ENCODE measurements around the gene TJP2. TPM values are rescaled to one million over a fixed set of nuclear protein-coding genes. Genes with fewer than 3 reads are reported as not detected.

TJP2 gene
- total and polyA plus RNA-seq, 4 experiments from 2014 or later, result 2.4 to 10.3 (median 8.8) TPM

- Mint-ChIP-seq H3K36me3 (peaks cover 0 to 7% of the 10 kb centered on the region in 2 donors), H3K9me3 (no peaks in the 10 kb centered on the region)
Observed at GRCh38 chr9:69147041-69147834, 26.8 kb upstream of the TJP2 start.

GRCh38 chr9:69149321-69149807, 24.7 kb upstream of the TJP2 start:
- CTCF ChIA-PET (ENCODE audit: partially characterized antibody), result no interaction called here
- Mint-ChIP-seq H3K4me3 (no peak overlapping the region), H3K4me1 (no peaks in the 10 kb centered on the region), H3K27ac (no peak overlapping the region), H3K36me3 (peaks cover 0 to 7% of the 10 kb centered on the region in 2 donors), H3K27me3 (no peaks in the 10 kb centered on the region), H3K9me3 (no peaks in the 10 kb centered on the region)
- Histone ChIP-seq H3K4me3 (ENCODE audit: low read length in 2 of 2) (no peak overlapping the region), H3K27me3 (ENCODE audit: insufficient read depth, low read length) (no peaks in the 10 kb centered on the region), H3K4me1 (ENCODE audit: insufficient read depth, low read length) (no peaks in the 10 kb centered on the region), H3K36me3 (ENCODE audit: insufficient read depth, low read length) (no peaks in the 10 kb centered on the region), H3K27ac (ENCODE audit: low read depth, low read length) (no peak overlapping the region), H3K9me3 (ENCODE audit: control insufficient read depth in 1 of 2, low read length in 2 of 2) (no peaks in the 10 kb centered on the region)
- POLR2A ChIA-PET (ENCODE audit: partially characterized antibody), result no interaction called here
- no peak for DNase-seq
- intact Hi-C loops (cut with micrococcal nuclease), result no loop called here

More at GRCh38 chr9:69147041-69147834, 26.8 kb upstream of the TJP2 start:
- no peak for DNase-seq
- intact Hi-C loops (cut with micrococcal nuclease), result no loop called here
- POLR2A ChIA-PET (ENCODE audit: partially characterized antibody), result no interaction called here
- no peaks in the 10 kb centered on the region for H3K9me3 ChIP-seq (ENCODE audit: control insufficient read depth in 1 of 2, low read length in 2 of 2)
- no peak overlapping the region for H3K4me3 ChIP-seq (ENCODE audit: low read length in 2 of 2)
- CTCF ChIA-PET (ENCODE audit: partially characterized antibody), result interaction anchor here (1.0 kb wide), 1 partner anchor 37 kb away, joined by 3 read pairs; no protein-coding TSS in a partner anchor
- Mint-ChIP-seq H3K4me3 (no peak overlapping the region), H3K27ac (no peak overlapping the region), H3K4me1 (no peaks in the 10 kb centered on the region), H3K27me3 (no peaks in the 10 kb centered on the region)
- H3K4me1 ChIP-seq (ENCODE audit: insufficient read depth, low read length), result no peaks in the 10 kb centered on the region
- no peak overlapping the region for H3K27ac ChIP-seq (ENCODE audit: low read depth, low read length)
- no peaks in the 10 kb centered on the region for H3K36me3 ChIP-seq (ENCODE audit: insufficient read depth, low read length)
- no peaks in the 10 kb centered on the region for H3K27me3 ChIP-seq (ENCODE audit: insufficient read depth, low read length)

DNA sequence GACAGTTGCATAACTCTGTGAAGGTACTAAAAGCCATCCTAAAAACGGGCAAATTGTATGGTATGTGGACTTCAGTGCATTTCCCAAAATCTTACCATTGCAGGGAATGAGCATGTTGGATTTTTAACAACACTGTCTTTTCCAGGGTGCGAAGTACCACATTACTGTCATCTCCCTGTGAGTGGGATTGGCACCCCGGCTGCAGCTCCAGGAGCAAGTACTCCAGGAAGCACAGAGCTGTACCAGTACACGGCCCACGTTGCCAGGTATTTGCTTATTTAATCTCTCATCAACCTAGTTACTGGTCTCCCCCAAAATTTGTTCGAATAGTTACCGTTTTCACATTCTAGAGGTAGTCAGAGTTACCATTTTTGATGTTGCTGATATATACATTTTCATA, 22.6 kb upstream of the TJP2 start:
- Histone ChIP-seq H3K36me3 (ENCODE audit: insufficient read depth, low read length) (no peaks in the 10 kb centered on the region), H3K9me3 (ENCODE audit: control insufficient read depth in 1 of 2, low read length in 2 of 2) (no peaks in the 10 kb centered on the region), H3K27me3 (ENCODE audit: insufficient read depth, low read length) (no peaks in the 10 kb centered on the region), H3K4me3 (ENCODE audit: low read length in 2 of 2) (no peak overlapping the region), H3K4me1 (ENCODE audit: insufficient read depth, low read length) (no peaks in the 10 kb centered on the region), H3K27ac (ENCODE audit: low read depth, low read length) (no peak overlapping the region)
- Mint-ChIP-seq H3K4me3 (no peak overlapping the region), H3K4me1 (no peaks in the 10 kb centered on the region), H3K27me3 (no peaks in the 10 kb centered on the region), H3K27ac (no peak overlapping the region), H3K9me3 (no peaks in the 10 kb centered on the region), H3K36me3 (peaks cover 0 to 11% of the 10 kb centered on the region in 2 donors)
- no peak for DNase-seq
- ChIA-PET CTCF (ENCODE audit: partially characterized antibody) (no interaction called here), POLR2A (ENCODE audit: partially characterized antibody) (no interaction called here)
- intact Hi-C loops (cut with micrococcal nuclease), result no loop called here

DNA sequence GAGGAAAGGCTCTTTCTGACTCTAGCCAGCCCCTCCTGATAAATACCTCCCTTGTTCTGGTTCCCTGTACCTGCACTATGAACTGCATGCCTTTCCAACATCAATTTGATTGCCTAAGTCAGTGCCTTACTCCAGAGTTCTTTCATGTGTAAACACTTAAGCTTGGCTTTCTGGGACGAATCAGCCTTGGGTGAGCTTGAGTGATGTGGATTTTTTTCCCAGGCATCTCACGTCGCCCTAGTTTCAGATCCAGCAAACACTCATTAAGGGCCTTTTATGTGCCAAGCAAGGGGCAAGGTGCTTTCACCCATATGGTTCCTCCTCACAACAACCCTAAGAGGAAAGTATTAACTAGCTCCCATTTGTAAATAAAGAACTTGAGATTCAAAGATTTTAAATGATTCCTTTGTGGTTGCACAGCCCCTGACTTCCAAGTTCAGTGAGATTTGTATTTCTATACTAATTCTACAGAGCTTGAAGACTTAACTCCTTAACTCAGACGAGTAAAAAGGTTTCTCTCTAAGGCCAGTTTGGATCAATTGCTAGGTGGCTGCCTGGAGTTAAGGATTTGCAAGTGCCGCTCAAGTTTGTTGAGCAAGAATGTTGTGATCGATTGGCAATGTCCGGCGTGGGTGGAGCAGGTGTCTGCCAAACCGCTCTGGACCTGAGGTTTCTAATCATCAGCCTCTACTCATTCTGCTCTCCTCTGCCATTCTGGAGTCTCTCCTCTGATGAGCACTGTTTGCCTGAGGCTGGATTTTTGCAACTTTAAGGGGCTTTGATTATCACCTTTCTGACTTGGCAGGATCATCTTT, 20.2 kb upstream of the TJP2 start:
- H3K4me1 ChIP-seq (ENCODE audit: insufficient read depth, low read length), result no peaks in the 10 kb centered on the region
- DNase-seq, result no peak
- Mint-ChIP-seq H3K27me3 (no peaks in the 10 kb centered on the region), H3K4me3 (no peak overlapping the region), H3K4me1 (no peaks in the 10 kb centered on the region), H3K27ac (no peak overlapping the region), H3K9me3 (no peaks in the 10 kb centered on the region), H3K36me3 (peaks cover 0 to 11% of the 10 kb centered on the region in 2 donors)
- no peaks in the 10 kb centered on the region for H3K36me3 ChIP-seq (ENCODE audit: insufficient read depth, low read length)
- H3K4me3 ChIP-seq (ENCODE audit: low read length in 2 of 2), result no peak overlapping the region
- H3K27ac ChIP-seq (ENCODE audit: low read depth, low read length), result no peak overlapping the region
- H3K9me3 ChIP-seq (ENCODE audit: control insufficient read depth in 1 of 2, low read length in 2 of 2), result no peaks in the 10 kb centered on the region
- CTCF ChIA-PET (ENCODE audit: partially characterized antibody), result interaction anchor here (0.6 to 1.2 kb wide), 3 partner anchors 11 to 118 kb away, joined by 3 to 6 read pairs (median 3); partner anchors contain the start of gene FXN
- no peaks in the 10 kb centered on the region for H3K27me3 ChIP-seq (ENCODE audit: insufficient read depth, low read length)
- intact Hi-C loops (cut with micrococcal nuclease), result no loop called here
- POLR2A ChIA-PET (ENCODE audit: partially characterized antibody), result interaction anchor here (1.5 kb wide), 1 partner anchor 20 kb away, joined by 3 read pairs; the partner anchor contains the start of gene TJP2

DNA sequence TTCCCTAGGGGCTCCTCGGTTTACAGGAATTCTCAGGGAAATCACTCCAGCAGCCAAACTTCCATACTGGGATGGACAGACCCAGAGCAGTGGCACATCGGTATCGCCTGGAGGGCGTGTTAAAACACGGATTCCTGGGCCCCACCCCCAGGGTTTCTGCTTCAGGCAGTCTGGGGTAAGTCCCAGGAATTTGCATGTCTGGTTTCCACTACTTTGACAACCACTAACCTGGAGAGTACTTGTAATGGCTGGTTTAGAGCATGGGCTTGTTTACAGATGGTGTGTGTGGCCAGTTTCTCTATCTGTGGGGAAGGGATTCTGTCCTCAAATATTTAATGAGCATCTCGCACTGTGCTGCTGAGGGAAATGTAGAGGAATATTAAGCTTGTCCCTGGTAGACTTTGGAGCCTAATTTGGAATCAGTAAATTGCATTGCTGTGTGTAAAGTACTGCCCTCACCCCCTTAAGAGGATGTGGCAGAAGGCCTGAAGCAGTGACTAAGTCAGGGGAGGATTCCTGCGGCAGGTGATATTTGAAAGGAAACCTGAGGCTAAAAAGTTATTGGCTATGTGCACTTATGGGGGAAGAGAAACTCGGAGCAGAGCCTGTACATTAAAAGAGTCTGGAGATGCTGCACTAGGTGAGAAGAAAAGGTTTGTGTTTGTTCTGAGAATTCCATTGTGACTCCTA, 18.6 kb upstream of the TJP2 start:
- no peak overlapping the region for H3K4me3 ChIP-seq (ENCODE audit: low read length in 2 of 2)
- no peak overlapping the region for H3K27ac ChIP-seq (ENCODE audit: low read depth, low read length)
- Mint-ChIP-seq H3K9me3 (peaks cover 0 to 1% (median 0%) of the 10 kb centered on the region in 8 donors), H3K27me3 (no peaks in the 10 kb centered on the region), H3K4me3 (no peak overlapping the region), H3K4me1 (peaks cover 0 to under 1% (median 0%) of the 10 kb centered on the region in 4 donors), H3K36me3 (peaks cover 0 to 13% of the 10 kb centered on the region in 2 donors), H3K27ac (no peak overlapping the region)
- no peaks in the 10 kb centered on the region for H3K27me3 ChIP-seq (ENCODE audit: insufficient read depth, low read length)
- intact Hi-C loops (cut with micrococcal nuclease), result no loop called here
- no peaks in the 10 kb centered on the region for H3K4me1 ChIP-seq (ENCODE audit: insufficient read depth, low read length)
- DNase-seq, result no peak
- H3K9me3 ChIP-seq (ENCODE audit: control insufficient read depth in 1 of 2, low read length in 2 of 2), result no peaks in the 10 kb centered on the region
- CTCF ChIA-PET (ENCODE audit: partially characterized antibody), result no interaction called here
- H3K36me3 ChIP-seq (ENCODE audit: insufficient read depth, low read length), result no peaks in the 10 kb centered on the region
- POLR2A ChIA-PET (ENCODE audit: partially characterized antibody), result no interaction called here

- DNase-seq, result no peak
- Histone ChIP-seq H3K4me1 (ENCODE audit: insufficient read depth, low read length) (no peaks in the 10 kb centered on the region), H3K4me3 (ENCODE audit: low read length in 2 of 2) (no peak overlapping the region), H3K36me3 (ENCODE audit: insufficient read depth, low read length) (no peaks in the 10 kb centered on the region), H3K27me3 (ENCODE audit: insufficient read depth, low read length) (no peaks in the 10 kb centered on the region), H3K27ac (ENCODE audit: low read depth, low read length) (no peak overlapping the region), H3K9me3 (ENCODE audit: control insufficient read depth in 1 of 2, low read length in 2 of 2) (no peaks in the 10 kb centered on the region)
- H3K27ac Mint-ChIP-seq, result no peak overlapping the region
- peaks cover 0 to 1% (median 0%) of the 10 kb centered on the region in 4 donors for H3K4me1 Mint-ChIP-seq
- ChIA-PET CTCF (ENCODE audit: partially characterized antibody) (interaction anchor here (0.8 to 2.2 kb wide), 7 partner anchors 15 to 40 kb away, joined by 3 to 8 read pairs (median 6); no protein-coding TSS in a partner anchor), POLR2A (ENCODE audit: partially characterized antibody) (no interaction called here)
- H3K36me3 Mint-ChIP-seq, result peaks cover 0 to 12% of the 10 kb centered on the region in 2 donors
- intact Hi-C loops (cut with micrococcal nuclease), result no loop called here
- H3K27me3 Mint-ChIP-seq, result no peaks in the 10 kb centered on the region
- no peak overlapping the region for H3K4me3 Mint-ChIP-seq
- H3K9me3 Mint-ChIP-seq, result peaks cover 0 to 2% (median 0%) of the 10 kb centered on the region in 8 donors
Observed at GRCh38 chr9:69157751-69158466, 16.2 kb upstream of the TJP2 start.

Data from CD4-positive, alpha-beta memory T cell (primary cell).